ENCODE data around the gene KRIT1.

KRIT1 gene

DNA sequence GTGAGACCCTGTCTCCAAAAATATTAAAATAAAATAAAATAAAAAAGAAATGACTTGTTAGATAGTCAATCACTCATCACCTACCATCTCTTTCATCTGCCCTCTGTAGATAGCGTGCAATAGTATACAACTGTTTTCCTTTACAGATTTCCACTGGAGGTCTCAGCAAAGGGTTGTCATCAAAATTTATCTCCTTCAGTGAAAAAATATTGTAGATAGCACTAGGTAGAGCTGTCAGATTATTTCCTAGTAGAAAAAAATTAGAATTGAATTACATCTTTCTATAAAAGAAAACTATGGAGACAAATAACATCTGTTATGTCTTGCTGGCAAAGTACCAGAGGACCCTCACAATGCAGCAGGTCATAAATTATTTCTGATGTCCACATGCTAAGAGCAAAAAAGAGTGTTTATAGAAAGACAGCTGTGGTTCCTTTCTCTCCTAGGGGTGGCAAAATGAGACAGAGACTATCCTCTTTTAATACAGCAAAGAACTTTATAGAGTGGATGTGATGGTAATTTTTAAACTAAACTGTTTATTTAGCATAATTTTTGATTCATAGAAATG is 95.2 kb downstream of the KRIT1 start:
- TF ChIP-seq, protein P1, sequence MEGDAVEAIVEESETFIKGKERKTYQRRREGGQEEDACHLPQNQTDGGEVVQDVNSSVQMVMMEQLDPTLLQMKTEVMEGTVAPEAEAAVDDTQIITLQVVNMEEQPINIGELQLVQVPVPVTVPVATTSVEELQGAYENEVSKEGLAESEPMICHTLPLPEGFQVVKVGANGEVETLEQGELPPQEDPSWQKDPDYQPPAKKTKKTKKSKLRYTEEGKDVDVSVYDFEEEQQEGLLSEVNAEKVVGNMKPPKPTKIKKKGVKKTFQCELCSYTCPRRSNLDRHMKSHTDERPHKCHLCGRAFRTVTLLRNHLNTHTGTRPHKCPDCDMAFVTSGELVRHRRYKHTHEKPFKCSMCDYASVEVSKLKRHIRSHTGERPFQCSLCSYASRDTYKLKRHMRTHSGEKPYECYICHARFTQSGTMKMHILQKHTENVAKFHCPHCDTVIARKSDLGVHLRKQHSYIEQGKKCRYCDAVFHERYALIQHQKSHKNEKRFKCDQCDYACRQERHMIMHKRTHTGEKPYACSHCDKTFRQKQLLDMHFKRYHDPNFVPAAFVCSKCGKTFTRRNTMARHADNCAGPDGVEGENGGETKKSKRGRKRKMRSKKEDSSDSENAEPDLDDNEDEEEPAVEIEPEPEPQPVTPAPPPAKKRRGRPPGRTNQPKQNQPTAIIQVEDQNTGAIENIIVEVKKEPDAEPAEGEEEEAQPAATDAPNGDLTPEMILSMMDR (IDR thresholded peaks at IDR 0.05; ENCODE audit: borderline replicate concordance, extremely low read depth, low read length, poor library complexity, severe bottlenecking) = no peak
- TF ChIP-seq EZH2 (IDR thresholded peaks at IDR 0.05; ENCODE audit: borderline replicate concordance, low read depth, low read length, severe bottlenecking) = no peak
- H3K9me3 ChIP-seq (ENCODE audit: insufficient read depth, low read length, severe bottlenecking) = no peaks in the 10 kb centered on the region
- no peaks in the 10 kb centered on the region for H3K27me3 ChIP-seq (ENCODE audit: insufficient read depth, low read length, poor library complexity)
- no peak for DNase-seq
- H4K20me1 ChIP-seq (ENCODE audit: insufficient read depth, low read length) = no peaks in the 10 kb centered on the region
- H3K4me2 ChIP-seq (ENCODE audit: insufficient read depth, low read length) = no peak overlapping the region
- no peaks in the 10 kb centered on the region for H3K36me3 ChIP-seq (ENCODE audit: insufficient read depth, low read length)
- H3K79me2 ChIP-seq (ENCODE audit: insufficient read depth, low read length) = no peaks in the 10 kb centered on the region
- no peak overlapping the region for H3K4me3 ChIP-seq (ENCODE audit: low read depth in 1 of 2, low read length in 2 of 2)
- no peak overlapping the region for H3K9ac ChIP-seq (ENCODE audit: low read depth, low read length)
- H3K4me1 ChIP-seq (ENCODE audit: insufficient read depth, low read length) = no peaks in the 10 kb centered on the region
- H3K27ac ChIP-seq (ENCODE audit: low read length) = no peak overlapping the region
- no peak for ATAC-seq (ENCODE audit: insufficient read depth, low read depth)
- H2AFZ ChIP-seq (ENCODE audit: low read depth, low read length) = no peak overlapping the region

DNA sequence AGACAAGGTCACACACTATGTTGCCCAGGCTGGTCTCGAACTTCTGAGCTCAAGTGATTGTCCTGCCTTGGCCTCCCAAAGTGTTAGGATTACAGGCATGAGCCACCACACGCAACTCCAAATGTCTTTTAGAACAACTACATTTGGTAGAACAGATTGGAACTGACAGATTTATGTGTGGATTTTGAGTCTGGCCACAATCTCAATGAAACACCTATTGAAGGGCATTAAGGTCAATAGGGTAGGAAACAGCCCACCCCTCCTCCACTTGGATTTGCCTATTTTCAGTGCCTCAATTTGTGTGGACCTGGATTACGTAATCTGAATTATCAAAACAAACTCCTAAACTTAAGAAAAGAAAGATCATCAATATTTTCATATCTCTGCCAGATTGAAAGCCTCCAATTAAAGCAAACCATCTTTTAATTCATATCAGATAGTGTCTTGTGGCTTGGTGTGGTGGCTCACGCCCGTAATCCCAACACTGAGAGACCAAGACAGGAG is 95.9 kb downstream of the KRIT1 start:
- Histone ChIP-seq H3K79me2 (ENCODE audit: insufficient read depth, low read length) (no peaks in the 10 kb centered on the region), H3K9ac (ENCODE audit: low read depth, low read length) (no peak overlapping the region), H3K4me2 (ENCODE audit: insufficient read depth, low read length) (no peak overlapping the region), H3K27ac (ENCODE audit: low read length) (no peak overlapping the region), H2AFZ (ENCODE audit: low read depth, low read length) (no peak overlapping the region), H4K20me1 (ENCODE audit: insufficient read depth, low read length) (no peaks in the 10 kb centered on the region), H3K9me3 (ENCODE audit: insufficient read depth, low read length, severe bottlenecking) (no peaks in the 10 kb centered on the region), H3K4me1 (ENCODE audit: insufficient read depth, low read length) (no peaks in the 10 kb centered on the region), H3K36me3 (ENCODE audit: insufficient read depth, low read length) (no peaks in the 10 kb centered on the region), H3K4me3 (ENCODE audit: low read depth in 1 of 2, low read length in 2 of 2) (no peak overlapping the region), H3K27me3 (ENCODE audit: insufficient read depth, low read length, poor library complexity) (no peaks in the 10 kb centered on the region)
- no peak for DNase-seq
- TF ChIP-seq EZH2 (IDR thresholded peaks at IDR 0.05; ENCODE audit: borderline replicate concordance, low read depth, low read length, severe bottlenecking) = no peak
- TF ChIP-seq, protein P1 (IDR thresholded peaks at IDR 0.05; ENCODE audit: borderline replicate concordance, extremely low read depth, low read length, poor library complexity, severe bottlenecking) = no peak
- no peak for ATAC-seq (ENCODE audit: insufficient read depth, low read depth)

All from DND-41 (cell line).